ENCODE measurements around the gene ROS1. TPM values are rescaled to one million over a fixed set of nuclear protein-coding genes. Genes with fewer than 3 reads are reported as not detected.

Gene ROS1
- total and polyA plus RNA-seq, 10 donors, result 0.12 TPM; not detected in 9

DNA sequence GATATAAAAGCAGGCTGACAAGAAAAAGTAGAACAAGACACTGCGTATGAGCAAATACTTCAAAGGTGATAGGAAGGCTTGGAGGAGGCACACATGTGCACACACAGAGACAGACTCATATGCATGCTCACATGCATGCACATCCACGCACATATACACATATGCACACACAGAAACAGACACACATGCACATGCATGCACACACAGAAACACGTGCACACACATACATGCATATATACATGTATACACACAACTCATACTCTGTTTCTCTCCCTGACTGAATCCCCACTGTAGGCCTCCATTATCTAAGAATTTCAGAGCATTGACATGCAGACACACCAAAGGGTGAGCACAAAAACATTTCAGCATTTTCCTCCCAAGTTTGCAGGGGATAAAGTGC lies 116.7 kb downstream of the ROS1 start:
- no peaks in the 10 kb centered on the region for H3K27me3 ChIP-seq (replicated peaks in 1 of 7)
- intact Hi-C loops (cut with DNase I; ENCODE audit: low total_unique reads), result no loop called here
- TF ChIP-seq, protein P1, sequence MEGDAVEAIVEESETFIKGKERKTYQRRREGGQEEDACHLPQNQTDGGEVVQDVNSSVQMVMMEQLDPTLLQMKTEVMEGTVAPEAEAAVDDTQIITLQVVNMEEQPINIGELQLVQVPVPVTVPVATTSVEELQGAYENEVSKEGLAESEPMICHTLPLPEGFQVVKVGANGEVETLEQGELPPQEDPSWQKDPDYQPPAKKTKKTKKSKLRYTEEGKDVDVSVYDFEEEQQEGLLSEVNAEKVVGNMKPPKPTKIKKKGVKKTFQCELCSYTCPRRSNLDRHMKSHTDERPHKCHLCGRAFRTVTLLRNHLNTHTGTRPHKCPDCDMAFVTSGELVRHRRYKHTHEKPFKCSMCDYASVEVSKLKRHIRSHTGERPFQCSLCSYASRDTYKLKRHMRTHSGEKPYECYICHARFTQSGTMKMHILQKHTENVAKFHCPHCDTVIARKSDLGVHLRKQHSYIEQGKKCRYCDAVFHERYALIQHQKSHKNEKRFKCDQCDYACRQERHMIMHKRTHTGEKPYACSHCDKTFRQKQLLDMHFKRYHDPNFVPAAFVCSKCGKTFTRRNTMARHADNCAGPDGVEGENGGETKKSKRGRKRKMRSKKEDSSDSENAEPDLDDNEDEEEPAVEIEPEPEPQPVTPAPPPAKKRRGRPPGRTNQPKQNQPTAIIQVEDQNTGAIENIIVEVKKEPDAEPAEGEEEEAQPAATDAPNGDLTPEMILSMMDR (IDR thresholded peaks at IDR 0.05 in 8 of 11, conservative IDR thresholded peaks at IDR 0.05 in 3 of 11), result no peak
- no peak for TF ChIP-seq POLR2A (IDR thresholded peaks at IDR 0.05)
- no peak for TF ChIP-seq POLR2AphosphoS5 (IDR thresholded peaks at IDR 0.05)
- H3K27ac ChIP-seq, result no peak overlapping the region
- 74 to 86% (median 78%) methylated on average over 3 of the region's 3 CpGs for WGBS, 5 donors
- H3K4me3 ChIP-seq, result no peak overlapping the region
- DNase-seq, result no peak
- no peaks in the 10 kb centered on the region for H3K9me3 ChIP-seq
- H3K4me1 ChIP-seq, result no peaks in the 10 kb centered on the region
- no peaks in the 10 kb centered on the region for H3K36me3 ChIP-seq

DNA sequence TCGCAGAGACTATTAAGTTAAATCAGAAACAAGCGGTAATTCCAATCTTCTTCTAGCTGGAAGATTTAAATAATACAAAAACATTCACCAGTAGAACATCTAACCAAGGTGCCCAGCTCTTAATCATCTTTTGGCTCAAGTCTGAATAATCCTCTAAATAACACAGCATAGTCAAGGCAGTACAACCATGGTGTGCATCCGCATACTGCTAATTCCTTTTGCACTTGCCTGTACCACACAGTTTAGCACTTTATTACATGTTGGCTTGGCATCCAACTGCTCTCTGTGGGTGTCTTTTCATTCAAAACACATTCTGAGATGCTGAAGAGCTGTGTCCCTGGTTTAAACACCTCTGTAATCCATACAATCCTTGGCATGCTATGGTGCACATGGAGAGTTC lies 118.1 kb downstream of the ROS1 start:
- Histone ChIP-seq H3K9me3 (no peaks in the 10 kb centered on the region), H3K36me3 (no peaks in the 10 kb centered on the region), H3K27me3 (replicated peaks in 1 of 7) (no peaks in the 10 kb centered on the region), H3K4me3 (no peak overlapping the region), H3K4me1 (no peaks in the 10 kb centered on the region), H3K27ac (no peak overlapping the region)
- TF ChIP-seq POLR2A (IDR thresholded peaks at IDR 0.05) (no peak), POLR2AphosphoS5 (IDR thresholded peaks at IDR 0.05) (no peak)
- TF ChIP-seq, protein P1 (IDR thresholded peaks at IDR 0.05 in 8 of 11, conservative IDR thresholded peaks at IDR 0.05 in 3 of 11), result no peak
- DNase-seq, result no peak
- intact Hi-C loops (cut with DNase I; ENCODE audit: low total_unique reads), result no loop called here
- WGBS, 5 donors, result 84 to 97% (median 95%) methylated on average over 3 of the region's 3 CpGs

DNA sequence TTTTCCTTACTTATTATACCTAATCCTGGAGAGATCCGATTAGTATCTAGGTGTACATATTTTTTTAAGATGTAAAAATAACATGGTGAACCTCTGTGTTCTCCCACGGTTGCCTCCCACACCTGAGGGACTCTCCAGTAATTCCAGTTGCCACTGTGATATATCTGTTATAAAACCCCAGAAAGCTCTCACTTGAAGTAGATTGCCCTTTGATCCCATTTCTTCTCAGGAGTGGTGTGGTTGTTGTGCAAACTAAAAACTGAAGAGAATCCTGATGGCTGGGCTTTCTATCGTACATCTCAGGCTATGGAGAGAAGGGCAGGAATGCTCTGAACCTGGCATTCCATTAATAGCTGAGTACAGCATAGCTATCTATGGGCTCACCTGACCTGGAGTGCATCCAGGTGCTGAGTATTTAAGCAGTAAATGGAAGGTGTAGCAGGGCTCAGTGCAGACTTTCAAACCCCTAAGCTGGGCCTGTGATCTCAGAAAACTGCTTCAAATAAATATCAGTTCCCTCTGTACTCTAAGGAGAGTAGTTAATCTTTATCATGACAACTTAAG lies 119.4 kb downstream of the ROS1 start:
- 67 to 85% (median 81%) methylated on average over 3 of the region's 3 CpGs for WGBS, 5 donors
- no peak overlapping the region for H3K4me3 ChIP-seq
- TF ChIP-seq POLR2AphosphoS5 (IDR thresholded peaks at IDR 0.05) (no peak), POLR2A (IDR thresholded peaks at IDR 0.05) (no peak)
- TF ChIP-seq, protein P1 (IDR thresholded peaks at IDR 0.05 in 8 of 11, conservative IDR thresholded peaks at IDR 0.05 in 3 of 11), result no peak
- intact Hi-C loops (cut with DNase I; ENCODE audit: low total_unique reads), result no loop called here
- no peaks in the 10 kb centered on the region for H3K4me1 ChIP-seq
- no peak overlapping the region for H3K27ac ChIP-seq
- DNase-seq, result no peak
- no peaks in the 10 kb centered on the region for H3K9me3 ChIP-seq
- H3K27me3 ChIP-seq (replicated peaks in 1 of 7), result no peaks in the 10 kb centered on the region
- no peaks in the 10 kb centered on the region for H3K36me3 ChIP-seq

DNA sequence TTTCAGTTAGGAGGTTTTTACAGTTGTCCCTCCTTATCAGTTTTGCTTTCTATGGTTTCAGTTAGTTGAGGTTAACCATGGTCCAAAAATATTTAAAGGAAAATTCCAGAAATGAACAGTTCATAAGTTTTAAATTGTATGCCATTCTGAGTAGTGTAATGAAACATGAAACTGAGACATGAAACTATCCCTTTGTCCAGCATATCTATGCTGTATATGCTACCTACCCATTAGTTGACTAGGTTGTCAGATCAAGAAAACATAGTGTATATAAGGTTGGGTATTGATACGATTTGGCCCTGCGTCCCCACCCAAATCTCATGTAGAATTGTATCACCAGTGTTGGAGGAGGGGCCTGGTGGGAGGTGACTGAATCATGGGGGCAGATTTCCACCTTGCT lies 121.3 kb downstream of the ROS1 start:
- Histone ChIP-seq H3K36me3 (no peaks in the 10 kb centered on the region), H3K4me1 (no peaks in the 10 kb centered on the region), H3K27me3 (replicated peaks in 1 of 7) (no peaks in the 10 kb centered on the region), H3K27ac (no peak overlapping the region), H3K9me3 (no peaks in the 10 kb centered on the region), H3K4me3 (no peak overlapping the region)
- intact Hi-C loops (cut with DNase I; ENCODE audit: low total_unique reads), result no loop called here
- TF ChIP-seq POLR2AphosphoS5 (IDR thresholded peaks at IDR 0.05), result no peak
- TF ChIP-seq, protein P1 (IDR thresholded peaks at IDR 0.05 in 8 of 11, conservative IDR thresholded peaks at IDR 0.05 in 3 of 11), result no peak
- TF ChIP-seq POLR2A (IDR thresholded peaks at IDR 0.05), result no peak
- DNase-seq, result no peak
- 72 to 91% (median 89%) methylated on average over 2 of the region's 2 CpGs for WGBS, 5 donors
